Activated CD4-positive, alpha-beta T cell treated with anti-CD3 and anti-CD28 coated beads, Interleukin-10, Interleukin-2, amounts not matched to agents 100 ng/mL and 50 ng/mL, durations not matched to agents 16 hours and 8 hours (primary cell): ENCODE data around the gene ZFAND2A.
"Not testable (repeated sequence)": the region's sequence is repeated elsewhere in the genome, so short reads cannot be mapped to it uniquely, and the experiment has no call there.

ENCODE experiments used
- DNase-seq: peaks from one replicate; pipeline ENCODE4 v3.0.0-alpha.2; 2020

Gene ZFAND2A

GRCh38 chr7:1159891-1160669 is at the start of gene ZFAND2A:
TSS of gene ZFAND2A (minus strand) at chr7:1160196. CDS start at chr7:1158212, 1,984 bp downstream.
- DNase-seq: peak; percentile 99

GRCh38 chr7:1209097-1209496 is 49.1 kb upstream of the ZFAND2A start:
- DNase-seq: no peak

GRCh38 chr7:1205742-1206141 is 45.7 kb upstream of the ZFAND2A start:
- not testable (repeated sequence) for DNase-seq

- DNase-seq: no peak
Measured at GRCh38 chr7:1204460-1205140, 44.6 kb upstream of the ZFAND2A start.

GRCh38 chr7:1202914-1203313 is 42.9 kb upstream of the ZFAND2A start:
- DNase-seq: not testable (repeated sequence)

GRCh38 chr7:1201916-1202315 is 41.9 kb upstream of the ZFAND2A start:
- no peak for DNase-seq

- no peak for DNase-seq
Measured at GRCh38 chr7:1200045-1200444, 40.0 kb upstream of the ZFAND2A start.

- no peak for DNase-seq
Measured at GRCh38 chr7:1197997-1198625, 38.1 kb upstream of the ZFAND2A start.

GRCh38 chr7:1196950-1197349 is 37.0 kb upstream of the ZFAND2A start:
- DNase-seq: no peak

- DNase-seq: not testable (repeated sequence)
Measured at GRCh38 chr7:1196441-1196840, 36.4 kb upstream of the ZFAND2A start.

GRCh38 chr7:1193593-1194424 is 33.8 kb upstream of the ZFAND2A start:
- peak; percentile 55 for DNase-seq

GRCh38 chr7:1192171-1192676 is 32.2 kb upstream of the ZFAND2A start:
- peak; percentile 76 for DNase-seq

- no peak for DNase-seq
Measured at GRCh38 chr7:1189986-1190772, 30.2 kb upstream of the ZFAND2A start.

- DNase-seq: no peak
Measured at GRCh38 chr7:1188720-1189294, 28.8 kb upstream of the ZFAND2A start.

- DNase-seq: no peak
Measured at GRCh38 chr7:1187127-1187526, 27.1 kb upstream of the ZFAND2A start.

- no peak for DNase-seq
Measured at GRCh38 chr7:1181640-1182039, 21.6 kb upstream of the ZFAND2A start.

GRCh38 chr7:1181031-1181430 is 21.0 kb upstream of the ZFAND2A start:
- DNase-seq: no peak

GRCh38 chr7:1176891-1177373 is 16.9 kb upstream of the ZFAND2A start:
- peak; percentile 87 for DNase-seq

- peak; percentile 88 for DNase-seq
Measured at GRCh38 chr7:1175967-1176851, 16.2 kb upstream of the ZFAND2A start.

- DNase-seq: no peak
Measured at GRCh38 chr7:1175597-1175966, 15.6 kb upstream of the ZFAND2A start.
